Measurements from ENCODE around the gene NR1D1. TPM values are rescaled to one million over a fixed set of nuclear protein-coding genes. Genes with fewer than 3 reads are reported as not detected.

NR1D1 gene
- total and polyA plus RNA-seq, 2 of the 13 experiments (the other 11 are each of a cell fraction or from before 2014, with no cell fraction given) = 2.1 to 2.7 TPM

DNA sequence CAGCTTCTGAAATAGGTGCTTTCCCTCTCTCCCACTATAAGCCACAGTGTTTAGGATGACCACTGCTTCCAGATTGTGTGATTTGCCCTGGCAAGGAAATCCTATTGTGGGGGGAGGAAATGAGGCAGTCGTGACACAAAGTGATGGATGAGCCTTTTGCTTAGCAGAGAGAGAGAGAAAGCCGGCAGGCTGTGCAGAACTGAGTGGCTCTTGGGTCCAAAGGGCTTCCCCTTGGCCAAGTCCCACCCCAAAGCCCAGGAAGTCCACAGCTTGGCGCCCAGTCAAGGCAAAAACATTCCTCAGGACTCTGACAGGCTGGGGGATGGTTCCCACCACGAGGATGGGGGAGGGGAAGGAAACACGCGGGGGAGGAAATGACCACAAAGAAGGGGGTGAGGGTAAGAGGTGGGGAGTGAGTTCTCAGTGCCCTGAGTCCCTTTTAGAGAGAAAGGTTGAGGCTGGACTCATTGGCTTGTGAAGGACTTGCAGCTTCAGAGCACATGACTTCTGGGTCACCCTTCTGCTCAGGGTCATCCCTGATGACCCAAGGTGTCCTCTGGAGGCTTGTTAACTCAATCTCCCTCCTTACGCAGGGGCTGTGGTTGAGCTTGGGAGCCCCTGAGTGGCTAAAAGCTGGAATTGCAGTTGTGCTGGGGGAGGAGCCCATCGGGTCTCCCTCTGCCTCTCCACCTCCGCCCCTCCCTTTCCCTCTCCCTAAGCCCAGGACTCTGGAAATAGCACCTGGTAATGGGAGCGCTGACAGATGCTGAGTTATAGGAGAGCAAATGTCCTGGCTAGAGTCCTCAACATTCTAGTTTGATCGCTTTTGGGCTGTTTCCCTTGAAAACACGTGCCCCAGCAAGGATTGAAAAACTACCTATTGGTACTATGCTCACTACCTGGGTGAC lies 11.1 kb upstream of the NR1D1 start (continued):
- TF ChIP-seq, protein P1, sequence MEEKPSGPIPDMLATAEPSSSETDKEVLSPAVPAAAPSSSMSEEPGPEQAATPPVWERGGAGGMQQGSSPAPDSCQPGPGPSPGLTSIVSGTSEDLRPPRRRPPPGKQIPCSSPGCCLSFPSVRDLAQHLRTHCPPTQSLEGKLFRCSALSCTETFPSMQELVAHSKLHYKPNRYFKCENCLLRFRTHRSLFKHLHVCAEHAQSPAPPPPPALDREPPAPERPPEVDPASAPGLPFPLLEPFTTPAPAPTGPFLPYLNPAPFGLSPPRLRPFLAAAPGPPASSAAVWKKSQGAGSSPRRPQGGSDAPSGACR (CRISPR knock-in tag; IDR thresholded peaks at IDR 0.05) = peak; percentile 88; the same call in 1 of the 2 replicates
- TF ChIP-seq, protein P2, sequence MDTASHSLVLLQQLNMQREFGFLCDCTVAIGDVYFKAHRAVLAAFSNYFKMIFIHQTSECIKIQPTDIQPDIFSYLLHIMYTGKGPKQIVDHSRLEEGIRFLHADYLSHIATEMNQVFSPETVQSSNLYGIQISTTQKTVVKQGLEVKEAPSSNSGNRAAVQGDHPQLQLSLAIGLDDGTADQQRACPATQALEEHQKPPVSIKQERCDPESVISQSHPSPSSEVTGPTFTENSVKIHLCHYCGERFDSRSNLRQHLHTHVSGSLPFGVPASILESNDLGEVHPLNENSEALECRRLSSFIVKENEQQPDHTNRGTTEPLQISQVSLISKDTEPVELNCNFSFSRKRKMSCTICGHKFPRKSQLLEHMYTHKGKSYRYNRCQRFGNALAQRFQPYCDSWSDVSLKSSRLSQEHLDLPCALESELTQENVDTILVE (CRISPR knock-in tag; IDR thresholded peaks at IDR 0.05) = peak; percentile 76; the same call in 1 of the 2 replicates
- TF ChIP-seq MTA3 (CRISPR knock-in tag; IDR thresholded peaks at IDR 0.05) (no peak), ZNF572 (CRISPR knock-in tag; IDR thresholded peaks at IDR 0.05) (0 out of 2 replicates have a peak, but pooled peaks have one; percentile 84), ARNTL (CRISPR knock-in tag; IDR thresholded peaks at IDR 0.05) (peak; percentile 98), ZNF335 (CRISPR knock-in tag; IDR thresholded peaks at IDR 0.05) (peak; percentile 35; the same call in 1 of the 2 replicates), TMF1 (CRISPR knock-in tag; IDR thresholded peaks at IDR 0.05; ENCODE audit: low read depth) (no peak), ZNF510 (CRISPR knock-in tag; IDR thresholded peaks at IDR 0.05; ENCODE audit: low read depth) (0 out of 2 replicates have a peak, but pooled peaks have one; percentile 34)
- TF ChIP-seq, protein P3, sequence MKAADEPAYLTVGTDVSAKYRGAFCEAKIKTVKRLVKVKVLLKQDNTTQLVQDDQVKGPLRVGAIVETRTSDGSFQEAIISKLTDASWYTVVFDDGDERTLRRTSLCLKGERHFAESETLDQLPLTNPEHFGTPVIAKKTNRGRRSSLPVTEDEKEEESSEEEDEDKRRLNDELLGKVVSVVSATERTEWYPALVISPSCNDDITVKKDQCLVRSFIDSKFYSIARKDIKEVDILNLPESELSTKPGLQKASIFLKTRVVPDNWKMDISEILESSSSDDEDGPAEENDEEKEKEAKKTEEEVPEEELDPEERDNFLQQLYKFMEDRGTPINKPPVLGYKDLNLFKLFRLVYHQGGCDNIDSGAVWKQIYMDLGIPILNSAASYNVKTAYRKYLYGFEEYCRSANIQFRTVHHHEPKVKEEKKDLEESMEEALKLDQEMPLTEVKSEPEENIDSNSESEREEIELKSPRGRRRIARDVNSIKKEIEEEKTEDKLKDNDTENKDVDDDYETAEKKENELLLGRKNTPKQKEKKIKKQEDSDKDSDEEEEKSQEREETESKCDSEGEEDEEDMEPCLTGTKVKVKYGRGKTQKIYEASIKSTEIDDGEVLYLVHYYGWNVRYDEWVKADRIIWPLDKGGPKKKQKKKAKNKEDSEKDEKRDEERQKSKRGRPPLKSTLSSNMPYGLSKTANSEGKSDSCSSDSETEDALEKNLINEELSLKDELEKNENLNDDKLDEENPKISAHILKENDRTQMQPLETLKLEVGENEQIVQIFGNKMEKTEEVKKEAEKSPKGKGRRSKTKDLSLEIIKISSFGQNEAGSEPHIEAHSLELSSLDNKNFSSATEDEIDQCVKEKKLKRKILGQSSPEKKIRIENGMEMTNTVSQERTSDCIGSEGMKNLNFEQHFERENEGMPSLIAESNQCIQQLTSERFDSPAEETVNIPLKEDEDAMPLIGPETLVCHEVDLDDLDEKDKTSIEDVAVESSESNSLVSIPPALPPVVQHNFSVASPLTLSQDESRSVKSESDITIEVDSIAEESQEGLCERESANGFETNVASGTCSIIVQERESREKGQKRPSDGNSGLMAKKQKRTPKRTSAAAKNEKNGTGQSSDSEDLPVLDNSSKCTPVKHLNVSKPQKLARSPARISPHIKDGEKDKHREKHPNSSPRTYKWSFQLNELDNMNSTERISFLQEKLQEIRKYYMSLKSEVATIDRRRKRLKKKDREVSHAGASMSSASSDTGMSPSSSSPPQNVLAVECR (CRISPR knock-in tag; IDR thresholded peaks at IDR 0.05; ENCODE audit: borderline replicate concordance) = peak; percentile 83; the same call in 1 of the 2 replicates
- TF ChIP-seq, protein P4, sequence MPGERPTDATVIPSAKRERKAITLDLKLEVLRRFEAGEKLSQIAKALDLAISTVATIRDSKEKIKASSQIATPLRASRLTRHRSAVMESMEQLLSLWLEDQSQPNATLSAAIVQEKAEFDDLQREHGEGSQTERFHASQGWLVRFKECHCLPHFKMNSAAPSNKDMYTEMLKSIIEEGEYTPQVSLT (CRISPR knock-in tag; IDR thresholded peaks at IDR 0.05; ENCODE audit: borderline replicate concordance, low read depth) = no peak
- TF ChIP-seq, protein P5, sequence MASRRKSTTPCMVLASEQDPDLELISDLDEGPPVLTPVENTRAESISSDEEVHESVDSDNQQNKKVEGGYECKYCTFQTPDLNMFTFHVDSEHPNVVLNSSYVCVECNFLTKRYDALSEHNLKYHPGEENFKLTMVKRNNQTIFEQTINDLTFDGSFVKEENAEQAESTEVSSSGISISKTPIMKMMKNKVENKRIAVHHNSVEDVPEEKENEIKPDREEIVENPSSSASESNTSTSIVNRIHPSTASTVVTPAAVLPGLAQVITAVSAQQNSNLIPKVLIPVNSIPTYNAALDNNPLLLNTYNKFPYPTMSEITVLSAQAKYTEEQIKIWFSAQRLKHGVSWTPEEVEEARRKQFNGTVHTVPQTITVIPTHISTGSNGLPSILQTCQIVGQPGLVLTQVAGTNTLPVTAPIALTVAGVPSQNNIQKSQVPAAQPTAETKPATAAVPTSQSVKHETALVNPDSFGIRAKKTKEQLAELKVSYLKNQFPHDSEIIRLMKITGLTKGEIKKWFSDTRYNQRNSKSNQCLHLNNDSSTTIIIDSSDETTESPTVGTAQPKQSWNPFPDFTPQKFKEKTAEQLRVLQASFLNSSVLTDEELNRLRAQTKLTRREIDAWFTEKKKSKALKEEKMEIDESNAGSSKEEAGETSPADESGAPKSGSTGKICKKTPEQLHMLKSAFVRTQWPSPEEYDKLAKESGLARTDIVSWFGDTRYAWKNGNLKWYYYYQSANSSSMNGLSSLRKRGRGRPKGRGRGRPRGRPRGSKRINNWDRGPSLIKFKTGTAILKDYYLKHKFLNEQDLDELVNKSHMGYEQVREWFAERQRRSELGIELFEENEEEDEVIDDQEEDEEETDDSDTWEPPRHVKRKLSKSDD (CRISPR knock-in tag; IDR thresholded peaks at IDR 0.05; ENCODE audit: low read depth) = no peak
- TF ChIP-seq, protein P6, sequence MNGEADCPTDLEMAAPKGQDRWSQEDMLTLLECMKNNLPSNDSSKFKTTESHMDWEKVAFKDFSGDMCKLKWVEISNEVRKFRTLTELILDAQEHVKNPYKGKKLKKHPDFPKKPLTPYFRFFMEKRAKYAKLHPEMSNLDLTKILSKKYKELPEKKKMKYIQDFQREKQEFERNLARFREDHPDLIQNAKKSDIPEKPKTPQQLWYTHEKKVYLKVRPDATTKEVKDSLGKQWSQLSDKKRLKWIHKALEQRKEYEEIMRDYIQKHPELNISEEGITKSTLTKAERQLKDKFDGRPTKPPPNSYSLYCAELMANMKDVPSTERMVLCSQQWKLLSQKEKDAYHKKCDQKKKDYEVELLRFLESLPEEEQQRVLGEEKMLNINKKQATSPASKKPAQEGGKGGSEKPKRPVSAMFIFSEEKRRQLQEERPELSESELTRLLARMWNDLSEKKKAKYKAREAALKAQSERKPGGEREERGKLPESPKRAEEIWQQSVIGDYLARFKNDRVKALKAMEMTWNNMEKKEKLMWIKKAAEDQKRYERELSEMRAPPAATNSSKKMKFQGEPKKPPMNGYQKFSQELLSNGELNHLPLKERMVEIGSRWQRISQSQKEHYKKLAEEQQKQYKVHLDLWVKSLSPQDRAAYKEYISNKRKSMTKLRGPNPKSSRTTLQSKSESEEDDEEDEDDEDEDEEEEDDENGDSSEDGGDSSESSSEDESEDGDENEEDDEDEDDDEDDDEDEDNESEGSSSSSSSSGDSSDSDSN (CRISPR knock-in tag; IDR thresholded peaks at IDR 0.05) = peak; percentile 73; the same call in 1 of the 2 replicates
- TF ChIP-seq, protein P7, sequence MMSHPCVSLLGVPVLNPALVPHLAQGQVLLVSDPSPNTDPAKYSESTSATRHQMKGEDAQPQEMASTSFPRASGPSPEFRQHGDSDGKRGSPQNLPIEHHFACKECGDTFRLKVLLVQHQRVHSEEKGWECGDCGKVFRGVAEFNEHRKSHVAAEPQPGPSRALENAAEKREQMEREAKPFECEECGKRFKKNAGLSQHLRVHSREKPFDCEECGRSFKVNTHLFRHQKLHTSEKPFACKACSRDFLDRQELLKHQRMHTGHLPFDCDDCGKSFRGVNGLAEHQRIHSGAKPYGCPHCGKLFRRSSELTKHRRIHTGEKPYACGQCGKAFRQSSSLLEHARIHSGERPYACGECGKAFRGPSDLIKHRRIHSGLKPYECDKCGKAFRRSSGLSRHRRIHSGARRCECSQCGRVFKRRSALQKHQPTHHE (CRISPR knock-in tag; IDR thresholded peaks at IDR 0.05; ENCODE audit: borderline replicate concordance) = peak; percentile 79; the same call in 1 of the 2 replicates
